ENCODE results near the gene SAYSD1. TPM values are rescaled to one million over a fixed set of nuclear protein-coding genes. Genes with fewer than 3 reads are reported as not detected.

The SAYSD1 gene
- total RNA-seq, 4 donors from 2014 or later, result 2.2 to 30.7 (median 21.1) TPM

GRCh38 chr6:39118921-39119320 is 3.9 kb upstream of the SAYSD1 start:
- in situ Hi-C loops (cut with MboI; ENCODE audit: low pct_ligation_motif_present in 1 of 4, low pct_unique_long_range_greater_than_20kb in 1 of 4, low sequenced_read_pairs in 3 of 4) (no loop called here), intact Hi-C loops (cut with DNase I; ENCODE audit: low total_unique reads) (no loop called here)
- no peak for DNase-seq
- no peaks in the 10 kb centered on the region for H3K36me3 ChIP-seq
- WGBS, 2 donors (ENCODE audit: low coverage in 1 of 2), result 81 to 86% methylated on average over 3 to 4 of the region's 4 CpGs
- H3K27me3 ChIP-seq, result peaks cover 4% of the 10 kb centered on the region
- no peaks in the 10 kb centered on the region for H3K9me3 ChIP-seq
- H3K4me1 ChIP-seq, result peaks cover 5 to 12% (median 10%) of the 10 kb centered on the region in 4 donors
- TF ChIP-seq EP300 (IDR thresholded peaks at IDR 0.05; ENCODE audit: low read depth) (no peak), POLR2AphosphoS5 (IDR thresholded peaks at IDR 0.05) (no peak), POLR2A (IDR thresholded peaks at IDR 0.05) (no peak)
- TF ChIP-seq, protein P1, sequence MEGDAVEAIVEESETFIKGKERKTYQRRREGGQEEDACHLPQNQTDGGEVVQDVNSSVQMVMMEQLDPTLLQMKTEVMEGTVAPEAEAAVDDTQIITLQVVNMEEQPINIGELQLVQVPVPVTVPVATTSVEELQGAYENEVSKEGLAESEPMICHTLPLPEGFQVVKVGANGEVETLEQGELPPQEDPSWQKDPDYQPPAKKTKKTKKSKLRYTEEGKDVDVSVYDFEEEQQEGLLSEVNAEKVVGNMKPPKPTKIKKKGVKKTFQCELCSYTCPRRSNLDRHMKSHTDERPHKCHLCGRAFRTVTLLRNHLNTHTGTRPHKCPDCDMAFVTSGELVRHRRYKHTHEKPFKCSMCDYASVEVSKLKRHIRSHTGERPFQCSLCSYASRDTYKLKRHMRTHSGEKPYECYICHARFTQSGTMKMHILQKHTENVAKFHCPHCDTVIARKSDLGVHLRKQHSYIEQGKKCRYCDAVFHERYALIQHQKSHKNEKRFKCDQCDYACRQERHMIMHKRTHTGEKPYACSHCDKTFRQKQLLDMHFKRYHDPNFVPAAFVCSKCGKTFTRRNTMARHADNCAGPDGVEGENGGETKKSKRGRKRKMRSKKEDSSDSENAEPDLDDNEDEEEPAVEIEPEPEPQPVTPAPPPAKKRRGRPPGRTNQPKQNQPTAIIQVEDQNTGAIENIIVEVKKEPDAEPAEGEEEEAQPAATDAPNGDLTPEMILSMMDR (IDR thresholded peaks at IDR 0.05), result no peak
- H3K4me3 ChIP-seq, result no peak overlapping the region
- H3K27ac ChIP-seq, result no peak overlapping the region

GRCh38 chr6:39114388-39114703 is 640 bp downstream of the SAYSD1 start:
- H3K9me3 ChIP-seq, result no peaks in the 10 kb centered on the region
- 0% methylated on average over 2 to 11 of the region's 11 CpGs for WGBS, 2 donors (ENCODE audit: low coverage in 1 of 2)
- peaks cover 5 to 27% (median 15%) of the 10 kb centered on the region in 4 donors for H3K4me1 ChIP-seq
- in situ Hi-C loops (cut with MboI; ENCODE audit: low pct_ligation_motif_present in 1 of 4, low pct_unique_long_range_greater_than_20kb in 1 of 4, low sequenced_read_pairs in 3 of 4), result no loop called here
- peak overlapping the region; percentile 32 to 64 (median 52) for H3K4me3 ChIP-seq
- peaks cover 0 to 8% (median 0%) of the 10 kb centered on the region in 4 donors for H3K36me3 ChIP-seq
- H3K27me3 ChIP-seq, result no peaks in the 10 kb centered on the region
- peak overlapping the region; percentile 92 to 96 (median 93) for H3K27ac ChIP-seq
- no peak for DNase-seq
- intact Hi-C loops (cut with DNase I; ENCODE audit: low total_unique reads), result loop anchor here (5.0 kb wide), 1 partner anchor 678 kb away; the partner anchor contains the start of gene DAAM2
- TF ChIP-seq POLR2A (IDR thresholded peaks at IDR 0.05), result no peak

DNA sequence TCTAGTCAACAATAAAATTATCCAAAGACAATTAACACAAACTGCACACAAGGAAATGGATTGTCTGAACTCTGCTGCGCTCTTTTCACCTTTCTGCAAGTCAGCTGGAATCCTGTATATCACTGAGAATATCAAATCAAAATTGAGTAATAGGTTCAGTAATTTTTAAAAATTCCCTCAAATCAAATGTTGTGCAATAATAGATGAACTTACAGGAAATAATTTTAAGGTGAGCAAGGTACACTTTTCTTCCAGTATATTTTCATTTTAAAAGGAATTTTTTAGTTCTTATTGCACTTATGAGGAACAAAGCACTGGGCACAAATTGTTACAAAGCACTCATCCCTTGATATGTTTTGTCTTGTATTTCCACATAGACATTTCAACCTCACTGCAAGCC is 1.2 kb downstream of the SAYSD1 start:
- peaks cover 0 to 8% (median 0%) of the 10 kb centered on the region in 4 donors for H3K36me3 ChIP-seq
- peak overlapping the region in 1 of 4 donors; percentile 64 for H3K4me3 ChIP-seq
- TF ChIP-seq POLR2AphosphoS5 (IDR thresholded peaks at IDR 0.05), result no peak
- TF ChIP-seq EP300 (IDR thresholded peaks at IDR 0.05; ENCODE audit: low read depth), result no peak
- no peak for TF ChIP-seq POLR2A (IDR thresholded peaks at IDR 0.05)
- TF ChIP-seq, protein P1 (IDR thresholded peaks at IDR 0.05), result no peak
- peaks cover 5 to 27% (median 15%) of the 10 kb centered on the region in 4 donors for H3K4me1 ChIP-seq
- intact Hi-C loops (cut with DNase I; ENCODE audit: low total_unique reads) (loop anchor here (5.0 kb wide), 1 partner anchor 679 kb away; the partner anchor contains the start of gene DAAM2), in situ Hi-C loops (cut with MboI; ENCODE audit: low pct_ligation_motif_present in 1 of 4, low pct_unique_long_range_greater_than_20kb in 1 of 4, low sequenced_read_pairs in 3 of 4) (no loop called here)
- H3K27me3 ChIP-seq, result no peaks in the 10 kb centered on the region
- 76% methylated on average over 1 of the region's 1 CpG for WGBS, 2 donors (ENCODE audit: low coverage in 1 of 2)
- H3K9me3 ChIP-seq, result no peaks in the 10 kb centered on the region
- peak overlapping the region in 1 of 4 donors; percentile 94 for H3K27ac ChIP-seq
- DNase-seq, result no peak

DNA sequence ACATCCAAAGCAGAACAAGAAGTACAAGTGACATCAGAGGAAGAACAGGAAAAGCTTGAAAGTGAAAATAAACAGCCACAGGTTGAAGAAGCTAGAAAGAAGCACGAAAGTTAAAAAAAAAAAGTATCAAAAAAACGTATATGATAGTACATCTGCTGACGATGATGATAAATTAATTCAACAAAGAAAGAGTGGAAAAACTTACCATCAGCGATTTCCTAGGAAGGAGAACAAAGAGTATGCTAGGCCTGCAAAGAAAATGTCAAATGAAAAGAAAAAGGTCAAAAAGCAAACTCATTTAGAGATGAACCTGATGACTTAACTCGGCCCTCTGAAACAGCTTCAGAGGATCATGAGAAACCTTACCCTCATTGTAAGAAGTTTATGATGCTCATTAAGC is 3.7 kb downstream of the SAYSD1 start:
- Histone ChIP-seq H3K27me3 (no peaks in the 10 kb centered on the region), H3K4me3 (no peak overlapping the region), H3K27ac (no peak overlapping the region), H3K36me3 (peaks cover 0 to 8% (median 0%) of the 10 kb centered on the region in 4 donors), H3K9me3 (no peaks in the 10 kb centered on the region), H3K4me1 (peaks cover 5 to 36% (median 15%) of the 10 kb centered on the region in 4 donors)
- in situ Hi-C loops (cut with MboI; ENCODE audit: low pct_ligation_motif_present in 1 of 4, low pct_unique_long_range_greater_than_20kb in 1 of 4, low sequenced_read_pairs in 3 of 4) (no loop called here), intact Hi-C loops (cut with DNase I; ENCODE audit: low total_unique reads) (loop anchor here (5.0 kb wide), 1 partner anchor 681 kb away; the partner anchor contains the start of gene DAAM2)
- WGBS, 2 donors (ENCODE audit: low coverage in 1 of 2), result 66 to 82% methylated on average over 4 to 5 of the region's 5 CpGs
- TF ChIP-seq, protein P1 (IDR thresholded peaks at IDR 0.05), result no peak
- TF ChIP-seq POLR2A (IDR thresholded peaks at IDR 0.05), result no peak
- no peak for TF ChIP-seq POLR2AphosphoS5 (IDR thresholded peaks at IDR 0.05)
- TF ChIP-seq EP300 (IDR thresholded peaks at IDR 0.05; ENCODE audit: low read depth), result no peak
- no peak for DNase-seq
